Ovary (tissue), 3 donors: ENCODE data around the gene GRAMD4.

Source experiments
- CTCF ChIP-seq, 3 donors: fragments of 450-650 bp in 2 of 3; fragments of 200-600 bp in 1 of 3; IDR thresholded peaks; one replicate each; pipeline versions ENCODE4 v1.5.1 to v1.8.0; 2016 to 2022; ENCODE audit warnings: antibody characterized with exemption in 3 of 3, mild to moderate bottlenecking in 1 of 3
- EP300 ChIP-seq: sonication (generic); formaldehyde crosslinking; IDR thresholded peaks from one replicate; pipeline ENCODE4 v1.6.1; 2017; ENCODE audit warnings: antibody characterized with exemption
- POLR2A ChIP-seq: fragments of 450-650 bp; IDR thresholded peaks from one replicate; pipeline ENCODE4 v1.6.1; 2017; ENCODE audit warnings: antibody characterized with exemption, mild to moderate bottlenecking, moderate library complexity
- donor health status: DM: no; HTN: no; CAD: no.

GRCh38 chr22:46625113-46625842, 5.1 kb downstream of the GRAMD4 start:
- no peak for TF ChIP-seq EP300
- no peak for TF ChIP-seq CTCF (IDR thresholded peaks at IDR 0.05)
- no peak for TF ChIP-seq POLR2A
